Inflammatory macrophage treated with lipopolysaccharide for 1 hour (primary cell): ENCODE measurements around the gene C1orf53.
"Not testable (repeated sequence)": the region's sequence is repeated elsewhere in the genome, so short reads cannot be mapped to it uniquely, and the experiment has no call there.

ENCODE experiments used
- DNase-seq, 2 donors: peaks; one replicate each; pipeline ENCODE4 v3.0.0-alpha.2; 2020 to 2022

Gene C1orf53

GRCh38 chr1:197902454-197903195 lies at the start of gene C1orf53:
Gene C1orf53 (plus strand): TSS chr1:197902630. CDS start chr1:197902650, 20 bp downstream.
- peak; percentile 74 to 79 for DNase-seq

- not testable (repeated sequence) for DNase-seq
These were observed 46.7 kb upstream of the C1orf53 start for GRCh38 chr1:197855751-197856150.

- no peak for DNase-seq
These were observed 45.0 kb upstream of the C1orf53 start for GRCh38 chr1:197857477-197857876.

GRCh38 chr1:197859024-197859423 lies 43.4 kb upstream of the C1orf53 start:
- no peak for DNase-seq

- no peak for DNase-seq
These were observed 40.2 kb upstream of the C1orf53 start for GRCh38 chr1:197862221-197862620.

GRCh38 chr1:197862671-197863070 lies 39.8 kb upstream of the C1orf53 start:
- DNase-seq, result no peak

GRCh38 chr1:197865809-197866208 lies 36.6 kb upstream of the C1orf53 start:
- DNase-seq, result no peak

GRCh38 chr1:197868751-197869489 lies 33.5 kb upstream of the C1orf53 start:
- DNase-seq, result peak; percentile 61 to 70

GRCh38 chr1:197869490-197870077 lies 32.8 kb upstream of the C1orf53 start:
- DNase-seq, result no peak

- no peak for DNase-seq
These were observed 25.5 kb upstream of the C1orf53 start for GRCh38 chr1:197876894-197877293.

GRCh38 chr1:197880385-197880784 lies 22.0 kb upstream of the C1orf53 start:
- DNase-seq, result not testable (repeated sequence)

- DNase-seq, result not testable (repeated sequence)
These were observed 20.2 kb upstream of the C1orf53 start for GRCh38 chr1:197882241-197882640.

GRCh38 chr1:197884173-197884572 lies 18.3 kb upstream of the C1orf53 start:
- DNase-seq, result no peak

- DNase-seq, result no peak
These were observed 11.5 kb upstream of the C1orf53 start for GRCh38 chr1:197890936-197891335.

GRCh38 chr1:197892684-197893083 lies 9.7 kb upstream of the C1orf53 start:
- no peak for DNase-seq

- no peak for DNase-seq
These were observed 6.1 kb upstream of the C1orf53 start for GRCh38 chr1:197896301-197896700.

GRCh38 chr1:197899037-197899436 lies 3.4 kb upstream of the C1orf53 start:
- no peak for DNase-seq

- no peak for DNase-seq
These were observed 338 bp upstream of the C1orf53 start for GRCh38 chr1:197902131-197902453.

GRCh38 chr1:197903196-197903514 lies 725 bp downstream of the C1orf53 start:
- no peak for DNase-seq

- no peak for DNase-seq
These were observed 1.8 kb downstream of the C1orf53 start for GRCh38 chr1:197904126-197904787.

GRCh38 chr1:197905699-197906351 lies 3.4 kb downstream of the C1orf53 start:
- DNase-seq, result no peak

- DNase-seq, result no peak
These were observed 5.6 kb downstream of the C1orf53 start for GRCh38 chr1:197907846-197908616.
